GM19025 (cell line): ENCODE data around the gene ICA1.

Source experiments
- ATAC-seq: cut with Tn5 transposase; IDR thresholded peaks from one replicate; pipeline ENCODE4 v1.9.1; 2021; ENCODE audit warnings: mild to moderate bottlenecking, low read depth, moderate library complexity; ENCODE audit not compliant: unreplicated experiment

The ICA1 gene

GRCh38 chr7:8205031-8205387, 57.0 kb downstream of the ICA1 start:
- no peak for ATAC-seq

DNA sequence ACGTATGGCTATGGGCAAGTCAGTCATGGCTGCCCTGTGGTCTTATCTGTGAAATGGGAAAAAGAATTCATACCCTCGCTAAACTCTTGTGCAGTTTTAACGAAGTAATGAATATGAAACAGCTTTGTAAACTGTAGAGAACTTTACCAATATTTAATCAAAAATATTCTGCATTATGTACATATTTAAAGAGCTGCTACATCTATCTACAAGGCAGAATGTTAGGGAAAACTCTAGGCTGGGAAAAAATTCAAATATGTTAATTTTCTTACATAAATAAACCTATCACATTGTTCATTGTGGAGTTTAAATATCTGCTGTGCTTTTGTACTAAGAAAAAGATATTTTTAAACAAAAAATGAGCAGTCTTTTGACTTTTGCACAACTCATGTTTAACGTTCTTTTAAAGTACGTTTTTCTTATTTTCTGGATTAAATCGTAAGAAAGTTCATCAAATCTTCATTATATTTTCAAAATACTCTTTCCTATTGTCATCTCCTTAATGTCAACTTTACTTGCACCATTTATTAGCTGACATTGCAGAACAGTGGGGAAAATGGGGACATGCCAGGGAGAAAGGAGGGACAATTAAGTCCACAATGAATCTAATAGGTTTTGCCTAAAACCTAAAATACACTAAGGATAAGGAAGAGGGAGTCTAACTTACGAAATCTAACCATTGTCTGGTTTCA, 57.5 kb downstream of the ICA1 start:
- ATAC-seq = no peak

GRCh38 chr7:8201846-8202441, 60.0 kb downstream of the ICA1 start:
- ATAC-seq = no peak

DNA sequence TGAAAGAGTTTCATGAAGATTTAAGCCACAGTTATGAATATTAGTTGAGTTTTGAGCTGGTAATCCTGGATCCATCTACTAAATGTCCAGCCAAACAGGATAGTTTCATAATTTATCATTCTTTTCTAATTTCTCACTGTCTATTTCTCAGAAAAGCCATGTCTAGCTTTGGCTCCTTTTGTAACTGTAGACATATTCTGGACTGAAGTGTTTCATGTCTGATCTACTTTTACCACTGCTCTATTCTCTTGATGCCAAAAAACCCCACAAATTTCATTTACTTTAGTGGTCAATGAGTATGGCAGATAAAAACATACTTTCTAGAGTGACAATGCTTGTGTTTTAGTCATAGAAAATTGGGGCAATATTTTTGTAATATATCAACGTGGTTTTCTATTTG, 61.2 kb downstream of the ICA1 start:
- no peak for ATAC-seq

- ATAC-seq = no peak
Measured at GRCh38 chr7:8200316-8200715, 61.7 kb downstream of the ICA1 start.

DNA sequence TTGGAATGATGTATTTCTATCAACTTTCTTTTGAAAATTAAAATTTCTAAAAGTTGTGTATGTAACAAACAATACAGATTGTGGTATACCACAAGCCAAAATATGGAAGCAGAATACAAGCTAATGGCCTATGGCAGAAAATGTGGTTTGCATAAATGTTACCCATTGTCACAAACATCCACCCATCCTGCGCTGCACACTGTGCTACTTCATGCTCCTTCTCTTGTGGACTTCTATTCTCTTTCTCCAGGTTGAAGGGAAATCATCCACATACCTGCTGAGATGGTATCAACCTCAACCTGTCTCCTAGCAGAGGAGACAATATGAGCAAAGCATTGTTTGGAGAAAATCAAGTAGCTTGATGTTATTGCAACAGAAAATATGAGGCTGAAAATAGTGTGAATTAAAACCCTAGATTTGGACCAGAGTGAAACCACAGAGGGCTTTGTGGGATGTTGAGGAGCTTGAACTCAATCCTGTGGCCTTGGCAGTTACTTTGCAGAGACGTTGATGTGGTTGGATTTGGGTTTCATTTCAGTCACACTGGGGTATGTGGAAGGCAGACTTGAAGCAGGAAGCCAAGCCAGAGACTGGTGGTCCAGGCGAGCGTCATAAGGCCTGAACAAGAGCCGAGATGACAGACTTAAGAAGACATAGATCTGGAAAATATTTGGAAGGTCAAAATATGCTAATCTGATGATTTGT, 63.8 kb downstream of the ICA1 start:
- no peak for ATAC-seq

GRCh38 chr7:8192897-8193296, 69.1 kb downstream of the ICA1 start:
- ATAC-seq = no peak

DNA sequence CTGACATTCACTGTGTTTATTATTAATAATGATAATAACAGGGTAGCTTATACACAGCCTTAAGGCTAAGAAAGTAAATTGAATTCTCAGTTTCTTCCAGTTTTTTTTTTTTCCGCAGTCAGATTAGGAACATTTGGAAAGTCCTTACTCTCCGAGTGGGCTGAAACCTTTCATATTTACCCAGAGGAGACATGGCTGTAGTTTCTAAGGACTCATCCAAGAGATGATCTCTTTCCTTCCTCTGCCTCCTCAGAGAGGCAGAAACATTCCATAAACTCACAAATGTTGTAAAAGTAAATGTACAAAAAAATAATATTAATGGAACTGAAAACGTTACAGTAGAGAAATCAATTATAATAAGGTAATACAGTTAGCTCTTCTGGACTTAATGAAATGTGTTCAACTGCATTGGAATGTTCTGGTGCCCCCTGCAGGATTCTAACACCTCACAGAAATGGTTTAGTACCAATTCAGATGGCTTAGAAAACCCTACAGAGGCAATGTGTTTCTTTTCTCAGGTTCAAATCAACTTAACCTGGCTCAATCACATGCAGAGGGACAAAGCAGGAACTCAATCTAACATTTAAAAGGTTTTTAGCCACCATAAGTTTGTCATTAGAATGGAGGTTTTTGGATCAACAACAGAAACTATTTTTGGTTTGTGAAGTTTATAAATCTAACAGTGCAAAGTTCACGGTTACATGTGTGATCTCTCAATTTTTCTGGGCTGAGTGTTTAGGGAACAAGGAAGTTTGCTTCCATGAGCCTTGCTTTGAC, 71.7 kb downstream of the ICA1 start:
- ATAC-seq = peak; percentile 76

DNA sequence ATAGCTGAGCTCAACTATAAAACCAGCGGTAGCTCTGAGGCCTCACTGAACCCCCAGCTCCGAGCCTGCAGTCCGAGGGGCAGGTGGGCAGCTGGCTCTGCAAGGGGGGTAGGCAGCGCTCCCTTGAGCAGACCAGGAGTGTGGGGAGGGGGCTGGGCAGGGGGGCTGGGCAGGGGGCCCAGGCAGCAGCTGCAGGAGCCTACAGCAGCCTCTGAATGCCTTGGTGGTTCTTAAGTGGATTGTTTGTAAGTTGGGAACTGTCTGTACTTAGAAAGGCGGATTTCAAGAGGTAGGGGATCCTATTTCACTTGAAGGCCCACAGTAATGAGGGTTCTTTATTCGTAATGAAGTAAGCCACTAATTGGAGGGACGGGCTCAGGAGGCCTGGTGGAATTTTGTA, 72.3 kb downstream of the ICA1 start:
- ATAC-seq = no peak

DNA sequence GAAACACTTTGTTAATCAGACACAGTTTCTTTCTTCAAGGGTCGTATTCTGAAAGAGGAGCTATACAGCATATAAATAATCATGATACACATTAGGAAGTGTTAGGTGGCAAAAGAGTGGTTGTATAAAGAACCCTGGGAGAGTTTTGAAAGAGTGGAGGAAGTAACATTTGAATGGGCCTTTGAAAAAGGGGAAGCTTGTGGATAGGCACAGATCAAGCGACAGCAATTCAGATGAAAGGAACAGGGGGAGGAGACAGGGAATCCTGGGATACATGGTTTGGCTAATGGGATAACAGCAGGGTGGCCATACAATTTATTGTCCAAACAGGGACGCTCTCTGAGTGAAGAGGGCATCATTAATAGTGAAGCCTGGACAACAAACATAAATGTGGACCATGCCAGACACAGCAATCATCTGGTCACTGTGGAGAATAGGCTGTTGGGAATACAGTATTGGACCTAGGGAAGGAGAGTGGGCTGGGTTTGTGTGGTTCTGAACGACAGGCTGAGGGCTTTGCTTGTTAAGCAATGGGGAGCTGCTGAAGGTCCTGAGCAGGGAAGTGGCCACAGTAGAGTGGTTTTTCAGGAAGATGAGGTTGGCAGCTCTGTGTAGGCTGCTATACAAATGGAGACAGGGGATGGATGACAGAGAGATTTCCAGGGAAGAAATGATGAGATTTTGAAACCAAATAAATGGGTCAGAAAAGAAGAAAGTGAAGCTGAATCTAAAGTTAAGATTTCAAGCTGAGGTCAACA, 75.9 kb downstream of the ICA1 start:
- ATAC-seq = no peak

DNA sequence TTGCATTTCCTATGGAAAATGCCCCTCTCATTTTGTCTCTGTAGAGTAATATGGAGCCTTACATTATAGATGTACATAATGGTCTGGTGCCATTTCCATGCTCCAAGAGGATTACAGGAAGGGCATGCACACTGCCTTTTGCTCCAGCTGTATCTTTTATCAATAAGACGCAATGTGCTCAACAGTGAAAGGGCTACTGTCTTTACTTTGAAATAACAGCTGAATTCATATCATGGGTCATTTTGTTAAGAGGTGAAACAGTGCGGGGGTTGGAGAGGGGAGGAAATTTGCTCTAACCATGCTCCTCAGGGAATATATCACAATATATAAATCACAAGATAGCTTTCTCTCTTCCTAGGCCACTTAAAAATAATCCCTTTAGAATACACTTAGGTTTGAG, 77.7 kb downstream of the ICA1 start:
- ATAC-seq = no peak

GRCh38 chr7:8179486-8179885, 82.5 kb downstream of the ICA1 start:
- ATAC-seq = no peak

- ATAC-seq = no peak
Measured at GRCh38 chr7:8178353-8178752, 83.6 kb downstream of the ICA1 start.

GRCh38 chr7:8177109-8177933, 84.6 kb downstream of the ICA1 start:
- ATAC-seq = peak; percentile 31

GRCh38 chr7:8176370-8177081, 85.4 kb downstream of the ICA1 start:
- ATAC-seq = peak; percentile 69

DNA sequence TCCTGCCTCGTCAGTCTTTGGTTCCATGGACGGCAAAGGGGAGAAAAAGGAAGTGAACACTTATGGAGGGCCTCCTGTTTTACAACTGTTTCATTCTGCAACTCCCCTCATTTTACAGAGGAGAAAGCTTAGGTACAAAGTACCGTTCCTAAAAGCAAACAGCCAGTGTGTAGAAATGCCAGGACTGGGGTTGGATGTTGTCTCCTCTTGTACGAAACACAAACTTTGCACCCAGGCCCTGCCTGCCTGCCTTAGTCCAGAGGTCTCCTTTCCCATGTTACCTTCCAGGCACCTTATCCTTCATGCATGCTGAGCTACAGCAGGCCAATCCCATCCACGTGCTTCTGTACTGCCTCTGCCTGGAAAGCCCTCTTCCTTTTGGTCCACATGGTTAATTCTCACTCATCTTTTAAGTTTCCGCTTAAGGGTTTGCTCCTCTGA, 86.0 kb downstream of the ICA1 start:
- ATAC-seq = no peak

- no peak for ATAC-seq
Measured at GRCh38 chr7:8172372-8173354, 89.3 kb downstream of the ICA1 start.

DNA sequence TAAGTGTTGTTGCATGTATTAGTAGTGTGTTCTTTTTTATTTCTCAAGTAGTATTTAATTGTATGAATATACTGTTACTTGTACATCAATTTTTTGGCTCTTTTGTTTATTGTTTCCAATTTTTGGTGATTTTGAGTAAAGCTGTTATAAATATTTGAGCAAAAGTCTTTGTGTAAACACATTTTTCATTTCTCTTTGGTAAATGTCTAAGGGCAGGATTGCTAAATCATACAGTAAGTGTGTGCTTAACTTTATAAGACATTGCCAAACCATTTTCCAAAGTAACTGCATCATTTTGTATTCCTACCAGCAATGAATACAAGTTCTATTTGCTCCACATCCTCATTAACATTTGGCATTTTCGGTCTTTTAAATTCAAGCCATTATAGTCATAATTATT, 92.8 kb downstream of the ICA1 start:
- ATAC-seq = no peak
